ENCODE results near the gene ELK1.

ELK1 gene

DNA sequence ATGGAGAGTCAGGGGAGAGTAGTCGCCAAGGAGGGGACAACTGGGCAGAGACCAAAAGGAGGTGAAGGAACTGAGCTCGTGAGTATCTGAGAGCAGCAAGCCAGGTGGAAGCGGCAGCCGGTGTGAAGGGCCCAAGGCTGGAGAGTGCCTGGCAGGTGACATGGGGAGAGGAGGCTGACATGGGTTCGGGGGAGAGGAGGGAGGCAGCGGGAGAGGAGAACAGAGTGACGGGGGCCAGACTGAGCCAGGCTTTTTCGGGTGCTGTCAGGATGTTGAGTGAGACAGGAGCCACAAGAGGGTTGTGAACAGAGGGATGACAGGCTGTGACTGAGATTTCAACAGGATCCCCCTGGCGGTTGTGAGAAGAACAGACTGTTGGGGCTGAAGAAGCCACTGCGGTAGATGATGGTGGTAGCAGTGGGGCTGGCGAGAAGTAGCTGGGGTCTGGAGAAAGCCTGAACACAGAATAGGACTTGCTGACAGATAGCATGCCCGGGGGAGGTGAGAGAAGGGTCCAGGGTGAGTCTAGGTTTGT, 5.7 kb downstream of the ELK1 start:
- peak; percentile 23 for DNase-seq

DNA sequence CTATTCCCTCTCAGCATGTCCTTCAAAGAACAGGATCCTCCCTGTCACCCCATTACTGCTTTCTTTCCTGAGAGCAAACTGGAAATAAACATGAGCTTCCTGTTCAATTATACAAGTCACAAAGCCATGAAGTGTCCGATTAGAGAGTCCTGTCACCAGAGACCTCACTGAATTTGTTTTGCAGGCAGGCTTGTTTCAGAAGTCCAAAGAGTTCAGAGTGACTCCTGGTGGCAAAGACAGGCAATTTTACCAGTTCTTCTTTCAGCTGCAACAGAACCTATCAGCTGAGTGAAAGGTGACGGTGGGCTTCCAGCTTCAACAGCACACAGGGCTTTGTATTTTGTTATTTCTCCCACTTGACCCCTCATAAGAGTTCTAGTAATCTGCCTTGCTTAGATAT, 6.4 kb downstream of the ELK1 start:
- no peak for DNase-seq

GRCh38 chrX:47638816-47639215, 11.5 kb downstream of the ELK1 start:
- no peak for DNase-seq

DNA sequence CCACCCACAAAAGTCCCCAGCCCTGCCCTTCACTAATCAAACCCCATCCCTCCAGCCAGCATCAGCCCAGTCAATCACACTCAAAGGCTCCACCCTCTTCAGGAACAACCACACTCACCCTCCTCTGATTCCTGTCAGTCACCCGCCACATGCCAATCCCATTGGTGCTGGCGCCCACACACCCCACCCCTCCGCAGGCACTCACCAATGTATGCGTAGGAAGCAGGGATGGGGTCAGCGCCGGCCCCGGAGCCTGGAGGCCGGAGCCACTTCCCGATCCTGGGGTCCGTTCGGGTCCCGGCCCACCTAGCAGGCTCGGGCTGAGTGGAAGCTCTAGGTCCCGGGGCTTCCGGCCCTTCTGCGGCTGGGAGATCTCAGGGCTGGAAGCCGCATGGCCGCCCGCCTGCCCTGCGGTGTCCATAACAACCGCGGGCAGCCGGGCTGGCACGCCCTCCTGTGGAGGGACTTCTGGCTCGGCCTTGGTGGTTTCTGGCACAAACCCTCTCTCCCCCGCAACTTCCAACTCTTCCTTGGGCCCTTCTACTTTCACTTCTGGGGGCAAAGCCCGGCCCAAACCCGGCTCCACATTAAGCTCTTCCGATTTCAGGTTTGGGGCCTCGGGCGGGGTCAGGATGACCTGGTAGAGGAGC, 12.7 kb downstream of the ELK1 start:
- DNase-seq: no peak

DNA sequence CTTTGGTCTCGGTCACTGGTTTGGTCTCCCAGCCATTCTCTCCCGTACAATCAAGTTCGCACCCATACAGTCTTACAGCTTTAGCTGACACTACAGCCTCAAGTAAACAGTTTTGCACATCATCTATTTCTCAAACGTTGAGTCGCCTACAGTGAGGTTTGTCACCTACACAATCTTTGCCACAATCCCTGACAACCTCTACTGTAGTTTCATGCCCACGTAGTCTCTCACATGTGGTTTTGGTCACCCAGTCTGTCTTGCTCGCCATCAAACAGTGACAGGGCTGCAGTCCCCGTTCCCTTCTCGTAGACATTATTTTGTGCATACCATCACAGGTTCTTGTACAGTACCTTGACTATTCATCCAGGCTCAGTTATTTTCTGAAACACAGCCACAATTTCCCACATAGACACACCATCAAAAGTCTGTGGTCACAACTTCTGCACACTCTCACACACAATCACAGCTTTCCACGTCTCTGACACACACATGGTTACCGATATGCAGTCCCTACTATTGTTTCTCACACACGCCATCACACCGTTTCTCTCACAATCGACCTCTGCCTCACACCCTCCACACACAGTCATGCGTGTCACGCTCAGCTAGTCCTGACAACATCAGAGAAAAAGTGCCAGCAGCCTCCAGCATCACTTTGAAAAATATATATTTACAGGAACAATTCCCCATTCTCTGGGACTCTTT, 15.3 kb downstream of the ELK1 start:
- no peak for DNase-seq

- no peak for DNase-seq
These were observed 16.4 kb downstream of the ELK1 start for GRCh38 chrX:47633689-47634590.

- DNase-seq: no peak
These were observed 17.7 kb downstream of the ELK1 start for GRCh38 chrX:47632666-47633065.

DNA sequence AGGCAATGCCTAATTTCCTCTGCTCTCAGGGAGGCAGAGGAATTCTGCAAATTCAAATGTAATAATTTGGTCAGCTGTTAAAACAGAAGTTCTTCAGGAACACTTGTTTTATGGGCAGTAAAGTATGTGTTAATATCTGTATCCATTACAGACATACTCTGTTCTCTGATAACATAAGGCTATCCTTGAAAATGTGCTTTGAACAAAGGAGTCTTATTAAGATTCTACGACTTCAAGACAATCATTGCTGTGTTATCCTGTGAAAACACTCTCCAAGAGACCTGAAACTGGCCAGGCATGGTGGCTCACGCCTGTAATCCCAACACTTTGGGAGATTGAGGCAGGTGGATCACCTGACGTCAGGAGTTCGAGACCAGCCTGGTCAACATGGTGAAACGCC, 18.7 kb downstream of the ELK1 start:
- DNase-seq: no peak

- no peak for DNase-seq
These were observed 20.8 kb downstream of the ELK1 start, which contains the start of gene CFP for GRCh38 chrX:47629419-47630200. Gene CFP (minus strand): TSS chrX:47629930. CDS start chrX:47629844, 86 bp downstream.

DNA sequence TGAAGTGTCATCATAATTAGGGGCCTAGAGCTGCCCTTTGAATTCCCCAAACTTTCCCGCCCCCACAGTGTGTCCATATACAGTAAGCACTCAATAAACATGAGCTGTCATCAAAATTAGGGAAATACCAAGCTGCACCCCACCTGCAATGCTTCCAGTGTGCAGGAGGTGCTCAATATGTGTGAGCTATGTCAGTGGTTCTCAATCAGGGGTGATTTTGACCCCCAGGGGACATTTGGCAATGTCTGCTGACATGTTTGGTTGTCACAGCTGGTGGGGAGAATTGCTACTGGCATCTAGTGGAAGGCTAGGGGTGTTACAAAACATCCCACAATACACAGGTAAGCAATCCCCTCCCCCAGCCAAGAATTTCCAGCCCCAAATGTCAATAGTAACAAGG, 21.4 kb downstream of the ELK1 start:
- peak; percentile 10 for DNase-seq

DNA sequence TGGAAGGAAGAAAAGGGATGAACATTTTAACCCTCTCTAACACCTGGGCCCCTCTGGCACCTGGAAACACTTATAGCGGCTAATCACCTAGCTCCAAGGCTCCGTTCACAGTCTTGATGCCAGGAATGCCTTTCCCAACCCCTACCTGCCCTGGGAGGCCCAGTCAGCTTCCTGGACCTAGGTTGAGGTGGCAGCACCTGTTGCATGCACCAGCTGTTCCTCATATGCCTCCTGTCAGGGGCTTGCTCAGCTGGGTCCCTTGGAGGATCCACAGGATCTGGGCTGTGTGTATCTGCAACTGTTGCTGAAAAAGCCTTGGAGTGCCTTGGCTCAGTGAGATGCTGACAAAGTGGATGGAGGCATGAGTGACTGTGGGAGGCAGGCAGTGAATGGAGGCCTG, 25.0 kb downstream of the ELK1 start:
- DNase-seq: no peak

GRCh38 chrX:47623540-47624027, 26.8 kb downstream of the ELK1 start:
- peak; percentile 33 for DNase-seq

DNA sequence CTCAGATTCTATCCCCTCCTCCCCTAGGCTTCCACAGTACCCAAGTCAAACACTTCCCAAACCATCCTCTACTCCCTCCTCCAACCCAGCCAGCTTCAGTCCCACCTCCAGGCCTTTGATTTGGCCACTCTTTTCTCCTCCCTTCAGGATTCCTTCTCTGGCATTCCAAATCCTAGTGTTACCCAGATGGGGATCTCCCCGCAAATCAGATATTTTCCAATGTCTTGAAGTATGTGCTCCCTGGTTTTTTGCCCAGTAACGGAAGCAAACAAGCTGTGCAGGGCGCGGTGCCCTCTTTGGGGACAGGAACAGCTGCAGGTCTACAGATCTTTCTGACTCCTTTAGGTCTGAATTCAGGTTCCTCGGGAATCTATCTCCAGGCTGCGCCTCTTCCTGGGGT, 28.5 kb downstream of the ELK1 start:
- DNase-seq: no peak

DNA sequence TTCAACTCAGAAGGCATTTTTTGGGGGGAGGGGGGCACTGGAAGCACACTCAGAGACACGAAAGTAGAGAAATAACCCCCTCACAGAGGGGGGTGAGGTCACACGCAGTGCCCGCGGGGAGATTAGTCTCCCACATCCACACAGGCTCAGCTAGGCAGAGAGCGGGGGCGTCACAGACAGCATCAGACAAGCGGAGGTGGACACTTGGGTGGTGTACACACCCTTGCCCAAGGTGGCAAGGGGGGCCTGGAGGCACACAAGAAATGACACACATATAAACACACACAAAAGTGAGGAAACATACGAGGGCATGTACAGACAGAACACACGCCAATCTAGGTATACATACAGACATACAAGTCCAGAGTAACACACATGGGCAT, 30.1 kb downstream of the ELK1 start:
- no peak for DNase-seq

GRCh38 chrX:47619486-47620302, 30.7 kb downstream of the ELK1 start, which contains the start of gene SYN1:
Gene SYN1 (minus strand): TSS chrX:47619857. CDS start chrX:47619728, 129 bp downstream.
- peak; percentile 88 for DNase-seq

GRCh38 chrX:47618923-47619485, 31.4 kb downstream of the ELK1 start:
- DNase-seq: no peak

GRCh38 chrX:47614618-47615017, 35.7 kb downstream of the ELK1 start:
- DNase-seq: no peak

DNA sequence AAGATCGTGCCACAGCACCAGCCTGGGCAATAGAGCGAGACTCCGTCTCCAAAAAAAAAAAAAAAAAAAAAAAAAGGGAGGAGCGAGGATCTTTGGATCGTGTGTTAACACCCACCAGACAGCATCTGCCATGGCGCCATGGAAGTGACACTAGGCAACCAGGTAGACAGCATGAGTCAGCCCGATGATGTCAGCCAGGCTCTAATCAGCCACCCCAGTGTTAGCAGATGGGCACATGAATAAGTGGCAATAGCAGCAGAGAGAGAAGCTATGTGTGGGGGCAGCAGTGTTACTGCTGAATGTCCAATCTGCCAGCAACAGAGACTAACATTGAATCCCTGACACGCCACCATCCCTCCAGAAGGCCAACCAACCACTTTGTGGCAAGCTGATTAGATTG, 37.3 kb downstream of the ELK1 start:
- no peak for DNase-seq

DNA sequence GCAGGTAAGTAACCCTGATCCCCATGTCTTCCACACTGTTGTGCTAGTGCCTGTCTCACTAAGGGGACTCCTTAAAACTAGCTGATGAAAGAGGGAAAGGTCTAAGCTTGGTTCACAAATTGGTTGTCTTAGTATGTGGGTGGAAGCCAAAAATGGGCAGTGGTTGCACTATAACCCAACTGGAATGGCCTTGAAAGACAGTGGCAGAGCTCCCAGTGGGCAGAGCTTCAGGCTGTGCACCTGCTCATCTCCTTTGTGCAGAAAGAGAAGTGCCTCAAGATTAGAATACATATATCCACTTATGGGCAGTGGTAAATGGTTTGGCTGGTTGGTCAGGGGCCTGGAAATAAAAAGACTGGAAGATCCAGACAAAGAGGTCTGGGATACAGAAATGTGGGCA, 37.9 kb downstream of the ELK1 start:
- no peak for DNase-seq

- no peak for DNase-seq
These were observed 38.4 kb downstream of the ELK1 start for GRCh38 chrX:47611926-47612325.

DNA sequence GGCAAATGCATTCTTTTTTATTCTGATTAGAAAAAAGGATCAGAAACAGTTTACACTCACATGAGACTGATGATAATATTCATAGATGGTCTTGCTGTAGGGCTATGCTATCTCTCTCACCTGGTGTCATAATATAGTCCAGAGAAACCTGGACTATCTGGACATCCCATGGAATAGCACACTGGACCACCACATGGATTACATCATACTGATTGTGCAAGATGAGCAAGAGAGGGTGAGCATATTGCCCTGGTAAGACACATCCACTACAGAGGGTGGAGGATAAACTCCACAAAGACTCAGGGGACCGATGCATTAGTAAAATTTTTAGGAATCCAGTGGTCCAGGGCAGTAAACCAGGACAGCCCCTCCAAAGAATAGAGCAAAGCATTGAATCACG, 38.9 kb downstream of the ELK1 start:
- no peak for DNase-seq
